Hematopoietic multipotent progenitor cell (in vitro differentiated cells): Measurements from ENCODE around the gene ERC2. TPM values are rescaled to one million over a fixed set of nuclear protein-coding genes. Genes with fewer than 3 reads are reported as not detected.
"Not testable (repeated sequence)": the region's sequence is repeated elsewhere in the genome, so short reads cannot be mapped to it uniquely, and the experiment has no call there.

ENCODE experiments used
- DNase-seq, 3 donors: peaks; one replicate each; pipeline ENCODE4 v3.0.0-alpha.2; 2011 to 2015; ENCODE audit warnings: low read depth in 2 of 3, low spot score in 2 of 3
- total RNA-seq: library from RNA; depleted of rRNA; stranded (reverse); fragments of >200 nt; gene quantifications from one replicate; pipeline ENCODE4 v1.2.3, GENCODE V29; 2012

Gene ERC2
- total RNA-seq, 1 donor = 0.54 TPM

GRCh38 chr3:56042326-56042951, 425.8 kb downstream of the ERC2 start:
- no peak for DNase-seq

- DNase-seq = no peak
Observed at GRCh38 chr3:56025326-56025725, 442.9 kb downstream of the ERC2 start.

- no peak for DNase-seq
Observed at GRCh38 chr3:56023546-56023945, 444.7 kb downstream of the ERC2 start.

- DNase-seq = no peak
Observed at GRCh38 chr3:56022619-56023018, 445.6 kb downstream of the ERC2 start.

GRCh38 chr3:56019490-56020146, 448.6 kb downstream of the ERC2 start:
- DNase-seq = no peak

- DNase-seq = not testable (repeated sequence)
Observed at GRCh38 chr3:56015374-56015773, 452.9 kb downstream of the ERC2 start.

- DNase-seq = no peak
Observed at GRCh38 chr3:56012721-56013120, 455.5 kb downstream of the ERC2 start.

GRCh38 chr3:56005196-56005805, 463.0 kb downstream of the ERC2 start:
- no peak for DNase-seq

- no peak for DNase-seq
Observed at GRCh38 chr3:56003129-56003528, 465.1 kb downstream of the ERC2 start.

GRCh38 chr3:56001991-56002390, 466.3 kb downstream of the ERC2 start:
- DNase-seq = no peak

GRCh38 chr3:56001537-56001936, 466.7 kb downstream of the ERC2 start:
- no peak for DNase-seq

GRCh38 chr3:55989366-55989765, 478.9 kb downstream of the ERC2 start:
- no peak for DNase-seq

- DNase-seq = no peak
Observed at GRCh38 chr3:55988905-55989304, 479.4 kb downstream of the ERC2 start.

- DNase-seq = no peak
Observed at GRCh38 chr3:55984626-55985025, 483.6 kb downstream of the ERC2 start.

- DNase-seq = no peak
Observed at GRCh38 chr3:55978953-55979352, 489.3 kb downstream of the ERC2 start.

- no peak for DNase-seq
Observed at GRCh38 chr3:55974421-55975165, 493.7 kb downstream of the ERC2 start.

GRCh38 chr3:55969634-55970033, 498.6 kb downstream of the ERC2 start:
- no peak for DNase-seq

- no peak for DNase-seq
Observed at GRCh38 chr3:55968331-55968730, 499.9 kb downstream of the ERC2 start.

- DNase-seq = no peak
Observed at GRCh38 chr3:55966566-55966965, 501.7 kb downstream of the ERC2 start.

GRCh38 chr3:55965776-55966175, 502.5 kb downstream of the ERC2 start:
- DNase-seq = no peak

- DNase-seq = no peak
Observed at GRCh38 chr3:55964491-55964985, 503.7 kb downstream of the ERC2 start.
